ENCODE data around the gene PHIP. TPM values are rescaled to one million over a fixed set of nuclear protein-coding genes. Genes with fewer than 3 reads are reported as not detected.
"Not testable (repeated sequence)": the region's sequence is repeated elsewhere in the genome, so short reads cannot be mapped to it uniquely, and the experiment has no call there.

Gene PHIP
- total RNA-seq, 1 donor: 26.3 TPM

DNA sequence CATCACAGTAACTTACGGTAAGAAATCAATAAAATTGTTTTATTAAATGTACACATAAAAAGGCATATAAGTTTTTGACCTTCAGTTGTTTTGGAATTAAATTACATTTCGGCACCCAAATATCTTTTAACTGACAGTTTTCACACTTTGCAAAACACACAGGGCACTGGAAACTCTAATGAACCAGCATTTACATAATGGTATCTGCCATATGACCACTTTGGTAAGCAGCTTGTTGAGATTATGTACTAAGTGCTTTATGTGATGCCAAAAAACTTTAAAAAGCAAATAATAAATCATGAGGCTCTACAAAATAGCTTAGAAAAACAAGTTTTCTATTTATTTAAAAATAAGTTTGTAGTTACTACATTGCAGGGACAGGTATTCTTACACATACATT is 142.5 kb downstream of the PHIP start:
- TF ChIP-seq CTCF (IDR thresholded peaks at IDR 0.05; ENCODE audit: insufficient read depth, low read depth, low read length): no peak
- H3K4me3 ChIP-seq (ENCODE audit: low read depth, low read length): no peak overlapping the region
- DNase-seq (ENCODE audit: low read depth): no peak

DNA sequence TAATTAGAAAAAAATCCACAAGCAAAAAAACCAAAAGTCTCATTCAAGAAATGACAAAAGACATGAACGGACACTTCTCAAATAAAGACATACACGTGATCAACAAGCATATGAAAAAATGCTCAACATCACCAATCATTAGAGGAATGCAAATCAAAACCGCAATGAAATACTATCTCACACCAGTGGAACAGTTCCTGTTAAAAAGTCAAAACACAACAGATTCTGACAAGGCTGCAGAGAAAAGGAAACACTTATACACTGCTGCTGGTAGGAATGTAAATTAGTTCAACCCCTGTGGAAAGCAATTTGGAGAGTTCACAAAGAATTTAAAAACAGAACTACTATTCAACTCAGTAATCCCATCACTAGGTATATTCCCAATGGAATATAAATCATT is 152.7 kb downstream of the PHIP start:
- no peak for DNase-seq (ENCODE audit: low read depth)
- no peak for TF ChIP-seq CTCF (IDR thresholded peaks at IDR 0.05; ENCODE audit: insufficient read depth, low read depth, low read length)
- no peak overlapping the region for H3K4me3 ChIP-seq (ENCODE audit: low read depth, low read length)

DNA sequence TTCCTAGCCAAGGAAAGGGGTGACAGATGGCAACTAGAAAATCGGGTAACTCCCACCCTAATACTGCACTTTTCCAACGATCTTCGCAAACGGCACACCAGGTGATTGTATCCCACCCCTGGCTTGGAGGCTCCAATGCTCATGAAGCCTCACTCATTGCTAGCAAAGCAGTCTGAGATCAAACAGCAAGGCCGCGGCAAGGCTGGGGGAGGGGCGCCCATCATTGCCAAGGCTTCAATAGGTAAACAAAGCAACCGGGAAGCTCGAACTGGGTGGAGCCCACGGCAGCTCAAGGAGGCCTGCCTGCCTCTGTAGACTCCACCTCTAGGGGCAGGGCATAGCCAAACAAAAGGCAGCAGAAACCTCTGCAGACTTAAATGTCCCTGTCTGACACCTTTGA is 156.9 kb downstream of the PHIP start:
- not testable (repeated sequence) for H3K4me3 ChIP-seq (ENCODE audit: low read depth, low read length); DNase-seq (ENCODE audit: low read depth)

- no peak overlapping the region for H3K4me3 ChIP-seq (ENCODE audit: low read depth, low read length)
- no peak for DNase-seq (ENCODE audit: low read depth)
- TF ChIP-seq CTCF (IDR thresholded peaks at IDR 0.05; ENCODE audit: insufficient read depth, low read depth, low read length): no peak
Measured at GRCh38 chr6:78917788-78918187, 160.3 kb downstream of the PHIP start.

GRCh38 chr6:78916411-78916810 is 161.6 kb downstream of the PHIP start:
- no peak for DNase-seq (ENCODE audit: low read depth)
- TF ChIP-seq CTCF (IDR thresholded peaks at IDR 0.05; ENCODE audit: insufficient read depth, low read depth, low read length): no peak
- H3K4me3 ChIP-seq (ENCODE audit: low read depth, low read length): no peak overlapping the region

- no peak for TF ChIP-seq CTCF (IDR thresholded peaks at IDR 0.05; ENCODE audit: insufficient read depth, low read depth, low read length)
- peak overlapping the region; percentile 65 for H3K4me3 ChIP-seq (ENCODE audit: low read depth, low read length)
- DNase-seq (ENCODE audit: low read depth): peak; percentile 33
Measured at GRCh38 chr6:78911218-78911940, 166.7 kb downstream of the PHIP start.

DNA sequence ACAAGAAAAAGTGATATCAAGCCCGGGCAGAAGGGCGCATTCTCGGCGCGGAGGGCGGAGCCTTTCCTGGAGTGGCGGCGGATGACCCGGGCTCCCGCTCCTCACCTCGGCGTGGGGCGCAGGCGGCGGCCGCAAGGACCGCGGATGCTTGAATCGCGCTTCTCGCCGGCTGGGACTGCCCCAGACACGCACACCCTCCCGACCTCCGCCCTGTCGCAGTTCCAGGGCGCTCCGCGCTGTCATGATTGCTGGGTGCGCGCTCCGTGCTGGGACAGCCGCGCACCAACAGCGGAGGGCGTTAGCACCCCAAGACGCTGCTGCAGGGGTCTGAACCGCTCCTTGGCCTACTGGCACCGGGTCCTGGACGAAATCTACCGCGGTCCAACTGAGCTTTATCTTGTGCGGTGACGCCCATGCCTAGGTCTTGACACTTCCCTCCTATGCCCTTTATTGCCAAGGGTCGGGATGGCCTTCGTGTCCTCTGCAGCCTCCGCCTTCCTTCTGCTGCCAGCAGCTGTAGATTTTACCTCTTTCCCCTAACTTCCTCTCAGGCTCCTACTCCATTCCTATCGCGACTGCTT is 167.4 kb downstream of the PHIP start:
- peak; percentile 11 for DNase-seq (ENCODE audit: low read depth)
- no peak for TF ChIP-seq CTCF (IDR thresholded peaks at IDR 0.05; ENCODE audit: insufficient read depth, low read depth, low read length)
- peak overlapping the region; percentile 65 for H3K4me3 ChIP-seq (ENCODE audit: low read depth, low read length)
